GM12872 (cell line): ENCODE results near the gene ATP6V1G2.

ENCODE experiments used
- CTCF ChIP-seq: IDR thresholded peaks from 3 replicates; pipeline ENCODE4 v1.5.1; 2011; ENCODE audit warnings: low read depth, mild to moderate bottlenecking, low read length, moderate library complexity; ENCODE audit not compliant: insufficient read depth

Gene ATP6V1G2

GRCh38 chr6:31525932-31526591 is 20.3 kb downstream of the ATP6V1G2 start:
- TF ChIP-seq CTCF, result no peak

- no peak for TF ChIP-seq CTCF
Observed at GRCh38 chr6:31525553-31525931, 20.9 kb downstream of the ATP6V1G2 start.

- no peak for TF ChIP-seq CTCF
Observed at GRCh38 chr6:31521835-31522234, 24.6 kb downstream of the ATP6V1G2 start.

- TF ChIP-seq CTCF, result no peak
Observed at GRCh38 chr6:31513456-31514165, 32.8 kb downstream of the ATP6V1G2 start.

- no peak for TF ChIP-seq CTCF
Observed at GRCh38 chr6:31510007-31510406, 36.4 kb downstream of the ATP6V1G2 start.

- no peak for TF ChIP-seq CTCF
Observed at GRCh38 chr6:31502586-31502985, 43.8 kb downstream of the ATP6V1G2 start.

GRCh38 chr6:31498748-31499147 is 47.7 kb downstream of the ATP6V1G2 start:
- no peak for TF ChIP-seq CTCF
